ENCODE results near the gene MAPK4.

MAPK4 gene

GRCh38 chr18:50679056-50679455 lies 119.2 kb downstream of the MAPK4 start:
- no peak for DNase-seq
- Histone ChIP-seq H3K4me3 (ENCODE audit: control insufficient read depth in 1 of 7, extremely low read depth in 1 of 7, insufficient read depth in 4 of 7, low read depth in 2 of 7, low read length in 6 of 7) (no peak overlapping the region), H3K9me3 (ENCODE audit: control extremely low read depth in 1 of 5, control insufficient read depth in 4 of 5, insufficient read depth in 2 of 5, low read depth in 1 of 5, low read length in 4 of 5) (no peaks in the 10 kb centered on the region), H3K27ac (ENCODE audit: insufficient read depth in 1 of 2, low read depth in 1 of 2, low read length in 2 of 2, poor library complexity in 1 of 2, severe bottlenecking in 2 of 2) (no peak overlapping the region), H3K36me3 (ENCODE audit: control insufficient read depth in 4 of 4, insufficient read depth in 4 of 4, low read length in 3 of 4) (no peaks in the 10 kb centered on the region), H3K4me1 (ENCODE audit: control extremely low read depth in 1 of 4, control insufficient read depth in 4 of 4, insufficient read depth in 4 of 4, low read length in 3 of 4) (no peaks in the 10 kb centered on the region), H3K27me3 (replicated peaks in 2 of 5; ENCODE audit: control insufficient read depth in 4 of 5, insufficient read depth in 5 of 5, low read length in 4 of 5) (peaks cover 0 to 2% (median 0%) of the 10 kb centered on the region in 5 experiments)
- WGBS (ENCODE audit: insufficient coverage), result 90% methylated on average over 5 of the region's 5 CpGs
- CTCF ChIA-PET, result no interaction called here
- POLR2A ChIA-PET, result no interaction called here

GRCh38 chr18:50679656-50680055 lies 119.8 kb downstream of the MAPK4 start:
- ChIA-PET POLR2A (no interaction called here), CTCF (no interaction called here)
- Histone ChIP-seq H3K4me3 (ENCODE audit: control insufficient read depth in 1 of 7, extremely low read depth in 1 of 7, insufficient read depth in 4 of 7, low read depth in 2 of 7, low read length in 6 of 7) (no peak overlapping the region), H3K27ac (ENCODE audit: insufficient read depth in 1 of 2, low read depth in 1 of 2, low read length in 2 of 2, poor library complexity in 1 of 2, severe bottlenecking in 2 of 2) (no peak overlapping the region), H3K36me3 (ENCODE audit: control insufficient read depth in 4 of 4, insufficient read depth in 4 of 4, low read length in 3 of 4) (no peaks in the 10 kb centered on the region), H3K4me1 (ENCODE audit: control extremely low read depth in 1 of 4, control insufficient read depth in 4 of 4, insufficient read depth in 4 of 4, low read length in 3 of 4) (no peaks in the 10 kb centered on the region), H3K9me3 (ENCODE audit: control extremely low read depth in 1 of 5, control insufficient read depth in 4 of 5, insufficient read depth in 2 of 5, low read depth in 1 of 5, low read length in 4 of 5) (no peaks in the 10 kb centered on the region), H3K27me3 (replicated peaks in 2 of 5; ENCODE audit: control insufficient read depth in 4 of 5, insufficient read depth in 5 of 5, low read length in 4 of 5) (peaks cover 0 to 2% (median 0%) of the 10 kb centered on the region in 5 experiments)
- 85% methylated on average over 4 of the region's 10 CpGs for WGBS (ENCODE audit: insufficient coverage)
- no peak for DNase-seq

GRCh38 chr18:50680966-50681365 lies 121.1 kb downstream of the MAPK4 start:
- no peak overlapping the region for H3K27ac ChIP-seq (ENCODE audit: insufficient read depth in 1 of 2, low read depth in 1 of 2, low read length in 2 of 2, poor library complexity in 1 of 2, severe bottlenecking in 2 of 2)
- H3K27me3 ChIP-seq (replicated peaks in 2 of 5; ENCODE audit: control insufficient read depth in 4 of 5, insufficient read depth in 5 of 5, low read length in 4 of 5), result peaks cover 0 to 2% (median 0%) of the 10 kb centered on the region in 5 experiments
- no peaks in the 10 kb centered on the region for H3K9me3 ChIP-seq (ENCODE audit: control extremely low read depth in 1 of 5, control insufficient read depth in 4 of 5, insufficient read depth in 2 of 5, low read depth in 1 of 5, low read length in 4 of 5)
- POLR2A ChIA-PET, result no interaction called here
- no peaks in the 10 kb centered on the region for H3K4me1 ChIP-seq (ENCODE audit: control extremely low read depth in 1 of 4, control insufficient read depth in 4 of 4, insufficient read depth in 4 of 4, low read length in 3 of 4)
- DNase-seq, result no peak
- H3K36me3 ChIP-seq (ENCODE audit: control insufficient read depth in 4 of 4, insufficient read depth in 4 of 4, low read length in 3 of 4), result no peaks in the 10 kb centered on the region
- CTCF ChIA-PET, result no interaction called here
- WGBS (ENCODE audit: insufficient coverage), result no CpG with 5 or more reads among the region's 1 CpG
- no peak overlapping the region for H3K4me3 ChIP-seq (ENCODE audit: control insufficient read depth in 1 of 7, extremely low read depth in 1 of 7, insufficient read depth in 4 of 7, low read depth in 2 of 7, low read length in 6 of 7)

GRCh38 chr18:50682852-50683251 lies 123.0 kb downstream of the MAPK4 start:
- Histone ChIP-seq H3K4me1 (ENCODE audit: control extremely low read depth in 1 of 4, control insufficient read depth in 4 of 4, insufficient read depth in 4 of 4, low read length in 3 of 4) (no peaks in the 10 kb centered on the region), H3K4me3 (ENCODE audit: control insufficient read depth in 1 of 7, extremely low read depth in 1 of 7, insufficient read depth in 4 of 7, low read depth in 2 of 7, low read length in 6 of 7) (no peak overlapping the region), H3K36me3 (ENCODE audit: control insufficient read depth in 4 of 4, insufficient read depth in 4 of 4, low read length in 3 of 4) (no peaks in the 10 kb centered on the region), H3K27ac (ENCODE audit: insufficient read depth in 1 of 2, low read depth in 1 of 2, low read length in 2 of 2, poor library complexity in 1 of 2, severe bottlenecking in 2 of 2) (no peak overlapping the region), H3K27me3 (replicated peaks in 2 of 5; ENCODE audit: control insufficient read depth in 4 of 5, insufficient read depth in 5 of 5, low read length in 4 of 5) (peaks cover 0 to 4% (median 0%) of the 10 kb centered on the region in 5 experiments), H3K9me3 (ENCODE audit: control extremely low read depth in 1 of 5, control insufficient read depth in 4 of 5, insufficient read depth in 2 of 5, low read depth in 1 of 5, low read length in 4 of 5) (no peaks in the 10 kb centered on the region)
- no peak for DNase-seq
- CTCF ChIA-PET, result no interaction called here
- WGBS (ENCODE audit: insufficient coverage), result no CpG with 5 or more reads among the region's 1 CpG
- POLR2A ChIA-PET, result no interaction called here

- Histone ChIP-seq H3K36me3 (ENCODE audit: control insufficient read depth in 4 of 4, insufficient read depth in 4 of 4, low read length in 3 of 4) (no peaks in the 10 kb centered on the region), H3K4me1 (ENCODE audit: control extremely low read depth in 1 of 4, control insufficient read depth in 4 of 4, insufficient read depth in 4 of 4, low read length in 3 of 4) (no peaks in the 10 kb centered on the region), H3K27ac (ENCODE audit: insufficient read depth in 1 of 2, low read depth in 1 of 2, low read length in 2 of 2, poor library complexity in 1 of 2, severe bottlenecking in 2 of 2) (no peak overlapping the region), H3K4me3 (ENCODE audit: control insufficient read depth in 1 of 7, extremely low read depth in 1 of 7, insufficient read depth in 4 of 7, low read depth in 2 of 7, low read length in 6 of 7) (no peak overlapping the region), H3K9me3 (ENCODE audit: control extremely low read depth in 1 of 5, control insufficient read depth in 4 of 5, insufficient read depth in 2 of 5, low read depth in 1 of 5, low read length in 4 of 5) (no peaks in the 10 kb centered on the region), H3K27me3 (replicated peaks in 2 of 5; ENCODE audit: control insufficient read depth in 4 of 5, insufficient read depth in 5 of 5, low read length in 4 of 5) (peaks cover 0 to 4% (median 1%) of the 10 kb centered on the region in 5 experiments)
- POLR2A ChIA-PET, result no interaction called here
- DNase-seq, result no peak
- CTCF ChIA-PET, result interaction anchor here (1.0 kb wide), 1 partner anchor 40 kb away, joined by 3 read pairs; no protein-coding TSS in a partner anchor
- WGBS (ENCODE audit: insufficient coverage), result 94% methylated on average over 7 of the region's 8 CpGs
These were observed 126.5 kb downstream of the MAPK4 start for GRCh38 chr18:50686409-50686808.

- peaks cover 0 to 6% (median 1%) of the 10 kb centered on the region in 5 experiments for H3K27me3 ChIP-seq (replicated peaks in 2 of 5; ENCODE audit: control insufficient read depth in 4 of 5, insufficient read depth in 5 of 5, low read length in 4 of 5)
- POLR2A ChIA-PET, result no interaction called here
- H3K27ac ChIP-seq (ENCODE audit: insufficient read depth in 1 of 2, low read depth in 1 of 2, low read length in 2 of 2, poor library complexity in 1 of 2, severe bottlenecking in 2 of 2), result no peak overlapping the region
- no peak for DNase-seq
- no peaks in the 10 kb centered on the region for H3K9me3 ChIP-seq (ENCODE audit: control extremely low read depth in 1 of 5, control insufficient read depth in 4 of 5, insufficient read depth in 2 of 5, low read depth in 1 of 5, low read length in 4 of 5)
- no peaks in the 10 kb centered on the region for H3K4me1 ChIP-seq (ENCODE audit: control extremely low read depth in 1 of 4, control insufficient read depth in 4 of 4, insufficient read depth in 4 of 4, low read length in 3 of 4)
- no peaks in the 10 kb centered on the region for H3K36me3 ChIP-seq (ENCODE audit: control insufficient read depth in 4 of 4, insufficient read depth in 4 of 4, low read length in 3 of 4)
- WGBS (ENCODE audit: insufficient coverage), result 90% methylated on average over 11 of the region's 11 CpGs
- no peak overlapping the region for H3K4me3 ChIP-seq (ENCODE audit: control insufficient read depth in 1 of 7, extremely low read depth in 1 of 7, insufficient read depth in 4 of 7, low read depth in 2 of 7, low read length in 6 of 7)
- CTCF ChIA-PET, result no interaction called here
These were observed 127.6 kb downstream of the MAPK4 start for GRCh38 chr18:50687491-50687890.

- POLR2A ChIA-PET, result no interaction called here
- WGBS (ENCODE audit: insufficient coverage), result 97% methylated on average over 6 of the region's 6 CpGs
- DNase-seq, result no peak
- Histone ChIP-seq H3K36me3 (ENCODE audit: control insufficient read depth in 4 of 4, insufficient read depth in 4 of 4, low read length in 3 of 4) (no peaks in the 10 kb centered on the region), H3K4me1 (ENCODE audit: control extremely low read depth in 1 of 4, control insufficient read depth in 4 of 4, insufficient read depth in 4 of 4, low read length in 3 of 4) (no peaks in the 10 kb centered on the region), H3K9me3 (ENCODE audit: control extremely low read depth in 1 of 5, control insufficient read depth in 4 of 5, insufficient read depth in 2 of 5, low read depth in 1 of 5, low read length in 4 of 5) (no peaks in the 10 kb centered on the region), H3K27ac (ENCODE audit: insufficient read depth in 1 of 2, low read depth in 1 of 2, low read length in 2 of 2, poor library complexity in 1 of 2, severe bottlenecking in 2 of 2) (no peak overlapping the region), H3K4me3 (ENCODE audit: control insufficient read depth in 1 of 7, extremely low read depth in 1 of 7, insufficient read depth in 4 of 7, low read depth in 2 of 7, low read length in 6 of 7) (no peak overlapping the region), H3K27me3 (replicated peaks in 2 of 5; ENCODE audit: control insufficient read depth in 4 of 5, insufficient read depth in 5 of 5, low read length in 4 of 5) (peaks cover 0 to 6% (median 3%) of the 10 kb centered on the region in 5 experiments)
- CTCF ChIA-PET, result no interaction called here
These were observed 129.7 kb downstream of the MAPK4 start for GRCh38 chr18:50689578-50689977.

Data from common myeloid progenitor, CD34-positive (primary cell).